Spleen (tissue), 11 donors: ENCODE results near the gene CCNC. TPM values are rescaled to one million over a fixed set of nuclear protein-coding genes. Genes with fewer than 3 reads are reported as not detected.

ENCODE experiments used
- DNase-seq: peaks from one replicate; pipeline ENCODE4 v3.0.0-alpha.2; 2020
- H3K27ac ChIP-seq, 8 donors: fragments of 200-600 bp; sonication (generic) in 7 of 8; 1 replicate in 4 of 8; 2 replicates in 4 of 8; pipeline versions ENCODE4 v1.5.0 to v1.8.0; 2016 to 2021; ENCODE audit warnings: inconsistent platforms in 4 of 8, mild to moderate bottlenecking in 4 of 8, moderate library complexity in 1 of 8
- H3K27me3 ChIP-seq, 7 donors: fragments of 200-600 bp; sonication (generic) in 6 of 7; replicated peaks in 1 of 7; 1 replicate in 4 of 7; 2 replicates in 3 of 7; pipeline versions ENCODE4 v1.5.0 to v1.8.0; 2016 to 2021; ENCODE audit warnings: inconsistent platforms in 3 of 7, mild to moderate bottlenecking in 1 of 7
- H3K36me3 ChIP-seq, 6 donors: fragments of 200-600 bp; sonication (generic) in 5 of 6; 1 replicate in 4 of 6; 2 replicates in 2 of 6; pipeline versions ENCODE4 v1.5.0 to v1.8.0; 2016 to 2021; ENCODE audit warnings: inconsistent platforms in 2 of 6
- H3K4me1 ChIP-seq, 6 donors: fragments of 200-600 bp; sonication (generic) in 5 of 6; 1 replicate in 3 of 6; 2 replicates in 3 of 6; pipeline versions ENCODE4 v1.5.0 to v1.8.0; 2016 to 2021; ENCODE audit warnings: inconsistent platforms in 3 of 6
- H3K4me3 ChIP-seq, 8 donors: fragments of 200-600 bp; sonication (generic) in 7 of 8; 1 replicate in 4 of 8; 2 replicates in 4 of 8; pipeline versions ENCODE4 v1.5.0 to v1.8.0; 2016 to 2021; ENCODE audit warnings: inconsistent platforms in 4 of 8, mild to moderate bottlenecking in 4 of 8, moderate library complexity in 2 of 8
- H3K9me3 ChIP-seq, 8 donors: fragments of 200-600 bp; sonication (generic) in 7 of 8; 1 replicate in 4 of 8; 2 replicates in 4 of 8; pipeline versions ENCODE4 v1.5.0 to v1.8.0; 2016 to 2021; ENCODE audit warnings: inconsistent platforms in 4 of 8
- CTCF ChIP-seq, 11 experiments: fragments of 200-600 bp in 7 of 11; fragments of 450-650 bp in 4 of 11; sonication (generic) in 4 of 11; IDR thresholded peaks in 8 of 11; conservative IDR thresholded peaks in 3 of 11; 1 replicate in 7 of 11; 2 replicates in 4 of 11; pipeline versions ENCODE4 v1.4.0 to v1.8.0; 2016 to 2021; ENCODE audit warnings: antibody characterized with exemption in 11 of 11, inconsistent platforms in 4 of 11, mild to moderate bottlenecking in 1 of 11
- POLR2A ChIP-seq, 3 donors: fragments of 450-650 bp; IDR thresholded peaks; one replicate each; pipeline ENCODE4 v1.5.1; 2017; ENCODE audit warnings: antibody characterized with exemption in 3 of 3, mild to moderate bottlenecking in 1 of 3
- POLR2AphosphoS5 ChIP-seq, 3 donors: sonication (generic); formaldehyde crosslinking; IDR thresholded peaks; one replicate each; pipeline ENCODE4 v1.5.1; 2017; ENCODE audit warnings: antibody characterized with exemption in 3 of 3
- WGBS, 5 donors: extraction: QIAGEN DNeasy Blood & Tissue Kit in 3 of 5; methylation state at CpG; one replicate each; pipeline versions ENCODE4 v1.1.5 to v1.1.7; 2013 to 2018; 5-methylcytosine and 5-hydroxymethylcytosine counted together
- intact Hi-C: fragments of 100-400 bp; cut with DNase I; formaldehyde crosslinking; loops from one replicate; pipeline ENCODE4 v1.15.0; 2023; ENCODE audit warnings: low total_unique reads
- polyA plus RNA-seq, 3 donors: library from polyadenylated mRNA; stranded (reverse); fragments of 200-250 nt; gene quantifications; one replicate each; pipeline ENCODE4 v1.2.1, GENCODE V29; 2013
- small RNA-seq, 4 donors: library from RNA; depleted of rRNA; stranded (forward); fragments of <200 nt; gene quantifications; one replicate each; pipeline ENCODE3, GENCODE V24; 2016
- total RNA-seq, 7 donors: library from RNA; depleted of rRNA in 3 of 7; stranded (reverse); fragments of >200 nt in 3 of 7; fragmentation: NEBNext Ultra II Directional in 4 of 7; extraction: Animal tissue kit (Norgen Biotek cat#: 25700) in 4 of 7; gene quantifications; one replicate each; pipeline versions ENCODE4 v1.1.0 to v1.2.1, GENCODE V29; 2016 to 2021
- donor health status: healthy with polysubstance abuse.
- donor health status: DM: no; HTN: no; CAD: no; lungs with moderate emphysema.
- donor health status: DM: no; HTN: no; CAD: no.
- donor health status: Bipolar disorder and iron deficiency.
- donor health status: healthy.
- donor health status: DM: no; HTN: no; CAD: no.
- donor health status: DM: yes; HTN: yes; CAD: no.

Gene CCNC
- total and polyA plus RNA-seq, 10 donors: 28.8 to 66.0 (median 43.6) TPM

GRCh38 chr6:99495466-99495865 is 73.0 kb downstream of the CCNC start:
- H3K27me3 ChIP-seq: no peaks in the 10 kb centered on the region
- H3K4me3 ChIP-seq: no peak overlapping the region
- no peak overlapping the region for H3K27ac ChIP-seq
- peaks cover 0 to 19% (median 11%) of the 10 kb centered on the region in 6 donors for H3K4me1 ChIP-seq
- WGBS, 5 donors: 84 to 93% (median 86%) methylated on average over 1 of the region's 1 CpG
- no peak for TF ChIP-seq POLR2AphosphoS5 (IDR thresholded peaks at IDR 0.05)
- TF ChIP-seq CTCF (IDR thresholded peaks at IDR 0.05 in 8 of 11, conservative IDR thresholded peaks at IDR 0.05 in 3 of 11): no peak
- no peak for TF ChIP-seq POLR2A (IDR thresholded peaks at IDR 0.05)
- intact Hi-C loops: no loop called here
- no peak for DNase-seq
- peaks cover 0 to 30% (median 8%) of the 10 kb centered on the region in 6 donors for H3K36me3 ChIP-seq
- no peaks in the 10 kb centered on the region for H3K9me3 ChIP-seq

Small RNAs within 50 kb of the gene (small RNA-seq; reads per million reads assigned to genes)
- gene RF00019: 0 reads per million in 4 donors

Other genes with a start within 250 kb of the CCNC start
- under 1 TPM in 6 of 7 donors, not detected in 1; 0.05 to 0.85 (median 0.28) TPM for gene FAXC, start 219.0 kb downstream of the CCNC start, total RNA-seq
- gene FAXC, start 219.0 kb downstream of the CCNC start, polyA plus RNA-seq: 1 to 10 TPM in 1 of 3 donors, under 1 TPM in 2; 0.13 to 1.0 (median 0.20) TPM
- gene COQ3, start 174.5 kb downstream of the CCNC start, total RNA-seq: 1 to 10 TPM; 3.2 to 8.2 (median 4.9) TPM
- gene COQ3, start 174.5 kb downstream of the CCNC start, polyA plus RNA-seq: 10 to 100 TPM in 1 of 3 donors, 1 to 10 TPM in 2; 7.7 to 16.8 (median 9.8) TPM
- 100 to 1,000 TPM; 143 to 338 (median 181) TPM for gene PNISR, start 143.4 kb downstream of the CCNC start, total RNA-seq
- 10 to 100 TPM; 44.0 to 52.9 (median 45.7) TPM for gene PNISR, start 143.4 kb downstream of the CCNC start, polyA plus RNA-seq
- gene USP45, start 53.2 kb downstream of the CCNC start, total RNA-seq: 10 to 100 TPM; 14.6 to 42.2 (median 18.3) TPM
- 1 to 10 TPM; 3.6 to 4.9 (median 3.7) TPM for gene USP45, start 53.2 kb downstream of the CCNC start, polyA plus RNA-seq
- gene PRDM13, start 38.2 kb upstream of the CCNC start, total RNA-seq: not detected
- gene PRDM13, start 38.2 kb upstream of the CCNC start, polyA plus RNA-seq: under 1 TPM in 1 of 3 donors, not detected in 2; 0.02 TPM